ENCODE results near the gene PTDSS2.
"Not testable (repeated sequence)": the region's sequence is repeated elsewhere in the genome, so short reads cannot be mapped to it uniquely, and the experiment has no call there.

Gene PTDSS2

DNA sequence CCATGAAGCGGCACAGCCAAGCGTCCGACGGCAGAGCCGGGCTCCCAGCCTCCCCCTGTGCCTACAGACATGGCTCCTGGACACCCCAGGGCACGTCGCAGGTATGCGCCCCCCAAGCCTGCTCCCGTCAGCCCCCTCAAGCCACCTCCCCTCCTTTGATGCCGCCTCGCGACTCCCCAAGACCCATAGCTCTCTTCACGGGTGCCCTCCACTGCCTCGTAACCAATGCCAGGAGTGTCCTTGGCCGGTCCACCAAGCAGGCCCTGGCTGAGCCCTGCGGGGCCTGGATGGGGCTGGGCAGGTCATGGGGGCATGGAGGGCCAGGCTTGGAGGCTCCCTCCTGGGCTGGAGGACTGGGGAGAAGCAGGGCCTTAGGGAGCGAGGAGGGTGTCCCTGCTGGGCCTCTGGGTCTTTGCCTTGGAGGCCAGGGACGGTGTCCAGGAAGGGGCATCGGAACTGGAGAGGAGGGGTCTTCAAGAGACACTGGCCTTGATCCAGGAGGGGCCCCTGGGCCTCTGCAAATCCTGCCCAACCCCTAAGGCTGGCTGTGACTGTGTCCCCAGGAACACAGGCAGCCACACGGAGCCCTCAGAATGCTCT is 17.5 kb upstream of the PTDSS2 start:
- DNase-seq (ENCODE audit: low spot score): no peak

GRCh38 chr11:433111-433510 is 17.0 kb upstream of the PTDSS2 start:
- DNase-seq (ENCODE audit: low spot score): no peak

DNA sequence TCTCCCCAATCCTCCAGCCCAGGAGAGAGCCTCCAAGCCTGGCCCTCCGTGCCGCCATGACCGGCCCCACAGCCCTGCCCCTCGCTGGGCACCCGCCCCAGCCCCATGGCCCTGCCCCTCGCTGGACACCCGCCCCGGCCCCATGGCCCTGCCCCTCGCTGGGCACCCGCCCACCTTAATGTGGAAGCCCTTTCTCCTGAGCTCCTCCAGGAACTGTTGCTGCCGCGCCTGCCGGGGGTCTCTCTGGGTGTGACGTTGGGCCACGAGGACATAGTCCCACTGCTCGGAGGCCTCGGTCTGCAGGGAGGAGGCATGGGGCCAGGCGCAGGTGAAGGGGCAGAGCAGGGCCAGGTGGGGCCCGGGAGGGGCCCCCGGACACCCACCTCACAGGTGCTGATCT is 16.4 kb upstream of the PTDSS2 start:
- no peak for DNase-seq (ENCODE audit: low spot score)

GRCh38 chr11:434496-434895 is 15.6 kb upstream of the PTDSS2 start:
- DNase-seq (ENCODE audit: low spot score): no peak

DNA sequence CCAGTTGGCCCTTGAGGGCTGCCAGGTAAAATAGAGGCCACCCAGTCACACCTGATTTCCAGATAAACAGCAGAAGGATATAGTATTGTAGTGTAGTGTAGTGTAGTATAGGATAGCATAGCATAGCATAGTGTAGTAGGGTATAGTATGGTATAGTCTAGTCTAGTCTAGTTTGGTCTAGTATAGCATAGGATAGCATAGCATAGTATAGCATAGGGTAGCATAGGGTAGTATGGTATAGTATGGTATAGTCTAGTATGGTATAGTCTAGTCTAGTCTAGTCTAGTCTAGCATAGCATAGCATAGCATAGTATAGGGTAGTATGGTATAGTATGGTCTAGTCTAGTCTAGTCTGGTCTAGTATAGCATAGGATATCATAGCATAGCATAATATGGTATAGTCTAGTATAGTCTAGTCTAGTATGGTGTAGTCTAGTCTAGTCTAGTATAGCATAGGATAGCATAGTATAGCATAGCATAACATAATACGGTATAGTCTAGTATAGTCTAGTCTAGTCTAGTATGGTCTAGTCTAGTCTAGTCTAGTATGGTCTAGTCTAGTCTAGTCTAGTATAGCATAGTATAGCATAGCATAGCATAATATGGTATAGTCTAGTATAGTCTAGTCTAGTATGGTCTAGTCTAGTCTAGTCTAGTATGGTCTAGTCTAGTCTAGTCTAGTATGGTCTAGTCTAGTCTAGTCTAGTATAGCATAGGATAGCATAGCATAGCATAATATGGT is 14.9 kb upstream of the PTDSS2 start:
- not testable (repeated sequence) for DNase-seq (ENCODE audit: low spot score)

DNA sequence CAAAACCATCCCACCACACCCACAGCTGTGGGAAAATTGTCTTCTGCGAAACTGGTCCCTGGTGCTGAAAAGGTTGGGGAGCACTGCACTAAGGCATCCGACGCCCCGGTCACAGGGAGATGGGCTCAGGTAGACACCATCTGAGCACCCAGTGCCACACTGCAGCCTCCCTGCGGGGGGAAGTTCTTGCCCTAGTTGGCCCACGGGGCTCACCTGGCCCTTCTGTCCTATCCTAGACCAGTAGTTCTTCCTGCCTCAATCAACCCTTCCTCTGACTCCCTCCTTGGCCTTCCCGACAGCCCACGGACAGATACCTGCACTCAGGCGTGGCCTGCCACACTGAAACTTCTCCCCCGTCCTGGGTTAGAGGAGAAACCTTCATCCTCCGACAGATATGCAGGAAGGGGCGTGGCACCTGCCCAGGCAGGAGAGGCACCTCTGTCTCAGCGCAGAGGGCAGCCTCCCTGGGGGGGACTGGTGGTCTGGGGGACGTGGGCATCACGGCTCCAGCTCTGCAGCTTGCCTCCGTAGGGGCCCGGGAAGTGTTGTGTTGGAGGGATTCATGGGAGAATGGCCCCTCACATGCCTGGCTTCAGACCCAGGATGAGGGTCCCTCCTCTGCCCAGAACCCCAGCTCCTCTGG is 12.7 kb upstream of the PTDSS2 start:
- DNase-seq (ENCODE audit: low spot score): no peak

GRCh38 chr11:438101-438844 is 11.8 kb upstream of the PTDSS2 start:
- DNase-seq (ENCODE audit: low spot score): no peak

DNA sequence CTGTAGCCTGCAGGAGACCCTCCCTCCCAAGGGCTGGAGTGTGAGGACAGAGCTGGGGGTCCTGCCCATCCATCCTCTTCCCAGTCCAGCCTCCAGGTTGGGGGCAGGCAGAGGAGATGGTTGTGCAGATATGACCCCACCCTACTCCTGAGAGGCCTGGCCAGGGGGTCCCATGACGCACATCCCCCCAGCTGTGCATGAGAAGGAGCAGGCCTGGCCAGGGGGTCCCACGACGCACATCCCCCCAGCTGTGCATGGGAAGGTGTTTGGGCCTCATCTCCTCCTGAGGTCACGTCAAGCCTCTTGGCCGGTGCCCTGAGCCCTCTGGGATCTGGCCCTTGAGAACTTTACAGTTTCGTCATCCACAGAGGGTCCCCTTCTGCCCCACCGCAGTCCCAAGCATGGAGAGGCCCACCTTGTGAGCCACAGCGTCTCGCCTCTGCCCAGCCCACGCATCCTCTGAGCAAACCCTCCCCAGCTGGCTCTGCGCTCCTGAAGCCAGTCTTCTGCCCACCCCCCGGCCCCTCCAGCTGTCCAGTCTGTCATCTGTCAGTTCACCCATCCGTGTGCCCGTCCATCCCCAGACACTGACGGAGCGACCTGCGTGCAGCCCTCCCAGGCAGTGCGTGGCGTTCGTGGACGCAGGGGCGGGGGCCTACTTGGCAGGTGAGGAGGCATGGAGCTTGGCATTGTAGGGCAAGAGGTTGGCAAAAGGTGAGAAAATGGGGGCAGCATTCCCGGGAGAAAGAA is 10.6 kb upstream of the PTDSS2 start:
- no peak for DNase-seq (ENCODE audit: low spot score)

GRCh38 chr11:440065-441042 is 9.7 kb upstream of the PTDSS2 start:
- no peak for DNase-seq (ENCODE audit: low spot score)

DNA sequence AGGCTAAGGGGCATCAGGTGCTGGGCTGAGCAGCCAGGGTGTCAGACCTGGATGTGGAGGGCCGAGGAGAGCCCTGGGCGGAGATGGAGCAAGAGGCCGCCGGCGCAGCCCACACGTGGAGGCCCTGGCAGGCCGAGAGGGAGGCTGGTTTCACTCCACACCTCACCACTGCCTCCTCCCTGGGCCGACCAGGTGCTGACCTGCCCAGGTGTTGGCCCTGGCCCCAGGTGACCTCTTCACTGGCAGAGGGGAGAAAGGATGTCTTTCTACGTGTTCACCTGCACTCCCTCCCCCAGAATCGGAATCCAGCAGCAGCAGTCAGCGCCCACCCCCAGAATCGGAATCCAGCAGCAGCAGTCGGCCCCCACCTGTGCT is 9.0 kb upstream of the PTDSS2 start:
- DNase-seq (ENCODE audit: low spot score): no peak

DNA sequence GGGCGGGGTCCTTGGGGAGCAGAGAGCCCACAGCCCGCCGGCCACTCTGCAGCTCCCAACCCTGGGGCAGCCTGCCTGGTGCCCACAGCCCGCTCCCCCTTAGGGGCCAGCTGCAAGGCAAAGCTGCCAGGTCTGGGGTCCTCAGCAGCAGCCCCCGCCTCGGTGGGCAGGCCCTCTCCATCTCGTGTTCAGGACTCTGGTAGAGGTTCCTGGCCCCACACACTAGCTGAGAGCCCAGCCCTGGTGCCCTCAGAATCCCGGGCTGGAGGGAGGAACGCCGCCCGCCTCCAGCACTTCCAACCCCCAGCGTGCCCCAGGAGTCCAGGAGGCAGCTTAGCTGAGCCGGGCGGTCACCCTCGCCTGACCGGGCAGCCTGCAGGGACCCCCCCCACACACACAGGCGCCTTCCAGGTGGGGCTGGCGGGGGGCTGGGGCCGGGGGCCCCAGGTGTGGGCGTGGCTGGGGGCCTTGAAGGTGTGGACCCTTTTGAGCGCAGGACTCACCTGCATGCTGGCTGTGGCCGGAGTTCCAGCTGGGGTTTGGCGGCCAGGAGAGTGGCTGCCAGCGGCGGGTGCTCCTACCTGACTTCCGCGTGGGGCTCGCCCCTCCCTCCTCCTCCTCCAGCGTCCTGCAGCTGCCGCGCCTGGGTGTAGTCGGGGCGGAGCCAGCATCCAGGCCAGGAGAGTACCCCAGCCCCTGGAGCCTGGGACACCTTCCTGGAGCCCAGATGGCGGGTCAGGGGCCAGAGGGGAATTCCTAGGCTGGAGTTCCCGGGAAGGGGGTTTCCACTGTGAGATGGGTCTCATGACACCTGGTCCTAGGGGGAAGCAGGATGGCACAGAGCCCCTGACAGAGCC is 8.4 kb upstream of the PTDSS2 start, which contains the start of gene ANO9:
Gene ANO9 (minus strand): TSS at position 594 of the 857 bp plus-strand sequence. CDS start 85 bp downstream, at position 509.
- DNase-seq (ENCODE audit: low spot score): peak; percentile 71

DNA sequence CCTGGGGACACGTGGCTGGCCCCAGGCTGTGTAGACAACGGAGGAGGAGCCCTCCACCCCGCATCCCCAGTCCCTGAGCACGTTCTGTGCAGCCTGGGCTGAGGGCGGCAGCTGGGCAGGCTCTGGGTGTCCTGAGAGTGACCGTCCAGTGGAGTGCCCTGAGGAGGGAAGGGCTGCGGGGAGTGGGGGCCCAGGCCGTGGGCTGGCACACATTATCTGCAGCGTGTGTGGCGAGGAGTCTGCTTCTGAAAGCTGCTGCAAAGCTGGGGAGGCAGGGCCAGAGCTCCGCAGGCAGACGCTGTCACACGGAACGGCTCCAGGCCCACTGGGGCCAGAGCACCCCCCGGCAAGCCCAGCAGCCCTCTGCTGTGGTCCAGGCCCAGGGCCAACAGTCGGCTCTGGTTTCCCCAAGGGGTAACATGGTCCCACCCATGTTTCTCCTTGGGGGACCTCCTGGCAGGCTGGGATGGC is 7.4 kb upstream of the PTDSS2 start:
- DNase-seq (ENCODE audit: low spot score): no peak

GRCh38 chr11:443542-444199 is 6.4 kb upstream of the PTDSS2 start:
- no peak for DNase-seq (ENCODE audit: low spot score)

DNA sequence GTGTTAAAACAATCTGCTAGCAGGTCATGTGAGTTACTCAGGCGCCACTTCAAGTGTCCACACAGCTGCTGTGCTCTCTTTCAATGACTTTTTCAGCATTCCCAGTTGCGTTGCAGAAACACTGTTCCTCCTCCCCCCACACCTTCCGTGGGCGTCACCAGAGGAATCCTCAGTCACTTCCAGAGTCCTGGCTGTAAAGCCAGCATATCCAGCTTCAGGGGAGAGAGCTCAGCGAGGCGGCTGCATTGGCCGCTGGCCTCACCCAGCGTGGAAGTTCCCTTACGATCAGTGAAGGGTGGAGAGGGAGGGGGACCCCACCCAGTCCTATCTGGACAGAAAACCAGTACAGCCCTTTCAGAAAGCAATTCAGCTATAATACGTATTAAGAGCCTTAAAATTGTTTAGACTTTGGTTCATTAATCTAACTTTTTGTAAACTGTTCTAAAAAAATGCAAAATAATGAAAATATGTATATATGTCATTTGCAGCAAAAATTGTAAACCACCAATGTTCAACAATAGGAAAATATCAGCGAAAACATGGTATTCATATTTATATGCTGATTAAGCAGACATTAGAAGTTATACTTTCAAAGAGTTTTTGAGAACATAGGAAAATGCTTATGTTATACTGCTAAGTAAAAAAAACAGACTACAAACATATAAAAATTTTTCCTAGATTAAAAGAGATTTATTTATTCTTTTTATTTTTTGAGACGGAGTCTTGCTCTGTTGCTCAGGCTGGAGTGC is 5.5 kb upstream of the PTDSS2 start:
- DNase-seq (ENCODE audit: low spot score): no peak

DNA sequence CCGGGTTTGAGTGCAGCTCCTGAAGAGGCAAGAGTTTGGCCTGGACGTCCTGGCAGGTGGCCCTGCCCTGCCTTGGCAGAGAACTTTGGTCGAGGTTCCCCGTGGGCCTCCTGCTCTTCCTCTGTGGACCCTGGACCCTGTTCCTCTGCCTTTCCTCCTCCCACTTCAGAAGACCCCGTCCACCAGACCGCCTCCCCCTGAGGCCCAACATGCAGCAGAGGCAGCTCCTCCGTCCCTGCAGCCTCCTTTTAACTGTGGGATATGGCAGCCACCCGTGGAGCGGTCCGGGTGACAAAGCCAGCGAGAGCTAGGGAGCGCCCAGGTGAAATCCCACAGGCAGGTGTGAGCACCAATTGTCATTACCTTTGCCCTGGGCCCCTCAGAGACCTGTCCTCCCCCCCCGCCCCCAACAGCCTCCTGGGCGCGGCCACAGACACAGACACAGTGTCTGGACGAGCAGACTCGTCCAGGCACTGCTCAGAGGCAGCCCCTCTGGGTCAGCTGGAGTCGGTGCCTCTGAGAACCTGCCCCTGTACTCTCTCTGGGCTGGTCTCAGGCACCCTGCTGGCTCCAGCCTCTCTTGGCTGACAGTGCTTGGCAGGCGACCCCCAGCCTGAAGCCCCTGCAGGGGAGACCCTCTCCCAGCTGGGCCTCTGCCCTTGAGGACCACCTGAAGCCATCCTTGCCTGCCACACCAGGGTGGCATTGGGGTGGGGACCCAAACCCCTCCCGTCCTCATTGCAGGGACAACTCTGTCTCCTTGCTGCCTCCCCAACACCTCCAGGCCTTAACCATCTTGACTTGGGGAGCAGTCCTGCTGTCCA is 4.1 kb upstream of the PTDSS2 start:
- DNase-seq (ENCODE audit: low spot score): no peak

- no peak for DNase-seq (ENCODE audit: low spot score)
These were observed 3.2 kb upstream of the PTDSS2 start for GRCh38 chr11:446891-447290.

All from LoVo (cell line).